RWPE2 (cell line): ENCODE measurements around the gene ACTMAP.
"Not testable (repeated sequence)": the region's sequence is repeated elsewhere in the genome, so short reads cannot be mapped to it uniquely, and the experiment has no call there.

Experiments
- ATAC-seq: fragments of 200-7000 bp; cut with Tn5 transposase; 3 replicates; pipeline ENCODE4 v1.9.1; 2021; ENCODE audit warnings: low read depth
- DNase-seq: peaks from one replicate; pipeline ENCODE4 v3.0.0-alpha.2; 2020; ENCODE audit warnings: low spot score
- H3K27ac ChIP-seq: fragments of 450-650 bp; 2 replicates; pipeline ENCODE4 v1.5.1; 2017; ENCODE audit warnings: mild to moderate bottlenecking; ENCODE audit not compliant: poor library complexity, severe bottlenecking
- H3K27me3 ChIP-seq: fragments of 250-450 bp; sonication (Bioruptor Pico); 2 replicates; pipeline ENCODE4 v1.5.1; 2021; ENCODE audit warnings: mild to moderate bottlenecking, moderate library complexity; ENCODE audit not compliant: insufficient read depth, poor library complexity, severe bottlenecking
- H3K36me3 ChIP-seq: fragments of 250-450 bp; sonication (Bioruptor Pico); 2 replicates; pipeline ENCODE4 v1.5.1; 2020; ENCODE audit warnings: low read depth, mild to moderate bottlenecking, moderate library complexity
- H3K4me1 ChIP-seq: fragments of 250-450 bp; sonication (Bioruptor Pico); 2 replicates; pipeline ENCODE4 v1.5.1; 2021; ENCODE audit warnings: mild to moderate bottlenecking, moderate library complexity; ENCODE audit not compliant: insufficient read depth, poor library complexity, severe bottlenecking
- H3K4me3 ChIP-seq: fragments of 250-450 bp; sonication (Bioruptor Pico); 2 replicates; pipeline ENCODE4 v1.5.1; 2021; ENCODE audit warnings: mild to moderate bottlenecking, moderate library complexity; ENCODE audit not compliant: severe bottlenecking
- H3K9me3 ChIP-seq: fragments of 250-450 bp; sonication (Bioruptor Pico); 2 replicates; pipeline ENCODE4 v1.5.1; 2021; ENCODE audit warnings: mild to moderate bottlenecking, moderate library complexity; ENCODE audit not compliant: severe bottlenecking
- CTCF ChIP-seq: fragments of 450-650 bp; IDR thresholded peaks from one replicate; pipeline ENCODE4 v1.5.1; 2017; ENCODE audit warnings: mild to moderate bottlenecking, moderate library complexity; ENCODE audit not compliant: poor library complexity, severe bottlenecking

Gene ACTMAP

GRCh38 chr19:40735013-40735771, 15.1 kb downstream of the ACTMAP start:
- H3K4me3 ChIP-seq, result no peak overlapping the region
- H3K27me3 ChIP-seq, result no peaks in the 10 kb centered on the region
- no peak for TF ChIP-seq CTCF
- DNase-seq (no peak), ATAC-seq (no peak)
- no peaks in the 10 kb centered on the region for H3K4me1 ChIP-seq
- peaks cover 87% of the 10 kb centered on the region for H3K36me3 ChIP-seq
- no peaks in the 10 kb centered on the region for H3K9me3 ChIP-seq
- no peak overlapping the region for H3K27ac ChIP-seq

- DNase-seq (no peak), ATAC-seq (no peak)
- Histone ChIP-seq H3K27ac (no peak overlapping the region), H3K27me3 (no peaks in the 10 kb centered on the region), H3K4me1 (no peaks in the 10 kb centered on the region), H3K9me3 (no peaks in the 10 kb centered on the region), H3K36me3 (peaks cover 87% of the 10 kb centered on the region), H3K4me3 (no peak overlapping the region)
- no peak for TF ChIP-seq CTCF
These were observed 17.1 kb downstream of the ACTMAP start for GRCh38 chr19:40733149-40733548.

- not testable (repeated sequence) for H3K4me1 ChIP-seq, ATAC-seq, H3K4me3 ChIP-seq, H3K27ac ChIP-seq, DNase-seq, H3K27me3 ChIP-seq, H3K9me3 ChIP-seq
- peaks cover 92% of the 10 kb centered on the region for H3K36me3 ChIP-seq
These were observed 18.0 kb downstream of the ACTMAP start for GRCh38 chr19:40732304-40732703.

GRCh38 chr19:40730065-40730464, 20.2 kb downstream of the ACTMAP start:
- not testable (repeated sequence) for ATAC-seq, H3K4me3 ChIP-seq, DNase-seq, H3K27me3 ChIP-seq, H3K9me3 ChIP-seq, H3K27ac ChIP-seq, H3K4me1 ChIP-seq
- H3K36me3 ChIP-seq, result peaks cover 95% of the 10 kb centered on the region

GRCh38 chr19:40726279-40726678, 24.0 kb downstream of the ACTMAP start:
- Histone ChIP-seq H3K4me3 (no peak overlapping the region), H3K9me3 (no peaks in the 10 kb centered on the region), H3K36me3 (peaks cover 100% of the 10 kb centered on the region), H3K27me3 (no peaks in the 10 kb centered on the region), H3K27ac (no peak overlapping the region), H3K4me1 (peaks cover 14% of the 10 kb centered on the region)
- TF ChIP-seq CTCF, result no peak
- ATAC-seq (no peak), DNase-seq (no peak)

- H3K4me1 ChIP-seq, result peaks cover 25% of the 10 kb centered on the region
- H3K9me3 ChIP-seq, result no peaks in the 10 kb centered on the region
- no peaks in the 10 kb centered on the region for H3K27me3 ChIP-seq
- H3K4me3 ChIP-seq, result no peak overlapping the region
- H3K27ac ChIP-seq, result no peak overlapping the region
- DNase-seq (no peak), ATAC-seq (no peak)
- H3K36me3 ChIP-seq, result peaks cover 97% of the 10 kb centered on the region
- no peak for TF ChIP-seq CTCF
These were observed 25.4 kb downstream of the ACTMAP start for GRCh38 chr19:40724855-40725254.
